Measurements from ENCODE around the gene TJP1. TPM values are rescaled to one million over a fixed set of nuclear protein-coding genes. Genes with fewer than 3 reads are reported as not detected.
"Not testable (repeated sequence)": the region's sequence is repeated elsewhere in the genome, so short reads cannot be mapped to it uniquely, and the experiment has no call there.

The TJP1 gene
- polyA plus RNA-seq, 1 experiment = 99.6 TPM

GRCh38 chr15:29765234-29765841 lies 56.9 kb downstream of the TJP1 start:
- Histone ChIP-seq H3K9me3 (ENCODE audit: control insufficient read depth, insufficient read depth, low read length) (no peaks in the 10 kb centered on the region), H3K27me3 (ENCODE audit: control insufficient read depth, insufficient read depth, low read length) (no peaks in the 10 kb centered on the region), H3K27ac (ENCODE audit: low read depth, low read length) (no peak overlapping the region), H3K4me3 (ENCODE audit: low read depth, low read length) (no peak overlapping the region)
- ChIA-PET POLR2A (no interaction called here), CTCF (interaction anchor here (0.8 kb wide), 1 partner anchor 160 kb away, joined by 4 read pairs; no protein-coding TSS in a partner anchor)
- no peak for DNase-seq (ENCODE audit: low read depth, low spot score)
- no peak for TF ChIP-seq CTCF (IDR thresholded peaks at IDR 0.05; ENCODE audit: low read depth, low read length)

- H3K9me3 ChIP-seq (ENCODE audit: control insufficient read depth, insufficient read depth, low read length) = no peaks in the 10 kb centered on the region
- ChIA-PET POLR2A (no interaction called here), CTCF (no interaction called here)
- no peaks in the 10 kb centered on the region for H3K27me3 ChIP-seq (ENCODE audit: control insufficient read depth, insufficient read depth, low read length)
- H3K27ac ChIP-seq (ENCODE audit: low read depth, low read length) = no peak overlapping the region
- no peak for DNase-seq (ENCODE audit: low read depth, low spot score)
- TF ChIP-seq CTCF (IDR thresholded peaks at IDR 0.05; ENCODE audit: low read depth, low read length) = no peak
- H3K4me3 ChIP-seq (ENCODE audit: low read depth, low read length) = no peak overlapping the region
Observed at GRCh38 chr15:29759596-29759995, 62.7 kb downstream of the TJP1 start.

- POLR2A ChIA-PET = no interaction called here
- CTCF ChIA-PET = interaction anchor here (1.2 to 1.3 kb wide), 2 partner anchors 170 to 318 kb away, joined by 4 to 6 read pairs; no protein-coding TSS in a partner anchor
- no peak for DNase-seq (ENCODE audit: low read depth, low spot score)
Observed at GRCh38 chr15:29756358-29757267, 65.7 kb downstream of the TJP1 start.

GRCh38 chr15:29754009-29754408 lies 68.3 kb downstream of the TJP1 start:
- CTCF ChIA-PET; POLR2A ChIA-PET; DNase-seq (ENCODE audit: low read depth, low spot score); H3K27me3 ChIP-seq (ENCODE audit: control insufficient read depth, insufficient read depth, low read length); H3K4me3 ChIP-seq (ENCODE audit: low read depth, low read length); H3K27ac ChIP-seq (ENCODE audit: low read depth, low read length); H3K9me3 ChIP-seq (ENCODE audit: control insufficient read depth, insufficient read depth, low read length): not testable (repeated sequence)

More at GRCh38 chr15:29756358-29757267, 65.7 kb downstream of the TJP1 start:
- TF ChIP-seq CTCF (IDR thresholded peaks at IDR 0.05; ENCODE audit: low read depth, low read length) = no peak
- Histone ChIP-seq H3K27ac (ENCODE audit: low read depth, low read length) (no peak overlapping the region), H3K9me3 (ENCODE audit: control insufficient read depth, insufficient read depth, low read length) (no peaks in the 10 kb centered on the region), H3K27me3 (ENCODE audit: control insufficient read depth, insufficient read depth, low read length) (no peaks in the 10 kb centered on the region), H3K4me3 (ENCODE audit: low read depth, low read length) (no peak overlapping the region)

GRCh38 chr15:29753506-29753905 lies 68.8 kb downstream of the TJP1 start:
- H3K9me3 ChIP-seq (ENCODE audit: control insufficient read depth, insufficient read depth, low read length) = no peaks in the 10 kb centered on the region
- H3K27ac ChIP-seq (ENCODE audit: low read depth, low read length) = no peak overlapping the region
- DNase-seq (ENCODE audit: low read depth, low spot score) = no peak
- CTCF ChIA-PET = interaction anchor here (1.1 kb wide), 1 partner anchor 172 kb away, joined by 4 read pairs; no protein-coding TSS in a partner anchor
- H3K4me3 ChIP-seq (ENCODE audit: low read depth, low read length) = no peak overlapping the region
- TF ChIP-seq CTCF (IDR thresholded peaks at IDR 0.05; ENCODE audit: low read depth, low read length) = no peak
- POLR2A ChIA-PET = no interaction called here
- no peaks in the 10 kb centered on the region for H3K27me3 ChIP-seq (ENCODE audit: control insufficient read depth, insufficient read depth, low read length)
